Effector memory CD4-positive, alpha-beta T cell (primary cell): ENCODE measurements around the gene CEP250.

Experiments used
- DNase-seq, 3 donors: peaks; one replicate each; pipeline ENCODE4 v3.0.0-alpha.2; 2020
- H3K27ac ChIP-seq: 2 replicates; pipeline ENCODE4 v1.7.0; 2013; ENCODE audit warnings: mild to moderate bottlenecking, low read length, moderate library complexity; ENCODE audit not compliant: insufficient read depth, poor library complexity, severe bottlenecking
- H3K27me3 ChIP-seq: replicated peaks from 2 replicates; pipeline ENCODE4 v1.7.0; 2013; ENCODE audit warnings: mild to moderate bottlenecking, low read length; ENCODE audit not compliant: insufficient read depth, control insufficient read depth, poor library complexity, severe bottlenecking
- H3K36me3 ChIP-seq: 2 replicates; pipeline ENCODE4 v1.7.0; 2013; ENCODE audit warnings: mild to moderate bottlenecking, low read length, moderate library complexity; ENCODE audit not compliant: control insufficient read depth, insufficient read depth
- H3K4me1 ChIP-seq: 2 replicates; pipeline ENCODE4 v1.7.0; 2013; ENCODE audit warnings: low read length, mild to moderate bottlenecking; ENCODE audit not compliant: control insufficient read depth, insufficient read depth, poor library complexity, severe bottlenecking
- H3K4me3 ChIP-seq: 2 replicates; pipeline ENCODE4 v1.7.0; 2013; ENCODE audit warnings: low read length, low read depth, mild to moderate bottlenecking; ENCODE audit not compliant: insufficient read depth, poor library complexity, severe bottlenecking
- H3K9me3 ChIP-seq: 2 replicates; pipeline ENCODE4 v1.7.0; 2013; ENCODE audit warnings: mild to moderate bottlenecking, low read length, moderate library complexity; ENCODE audit not compliant: control insufficient read depth

The CEP250 gene

DNA sequence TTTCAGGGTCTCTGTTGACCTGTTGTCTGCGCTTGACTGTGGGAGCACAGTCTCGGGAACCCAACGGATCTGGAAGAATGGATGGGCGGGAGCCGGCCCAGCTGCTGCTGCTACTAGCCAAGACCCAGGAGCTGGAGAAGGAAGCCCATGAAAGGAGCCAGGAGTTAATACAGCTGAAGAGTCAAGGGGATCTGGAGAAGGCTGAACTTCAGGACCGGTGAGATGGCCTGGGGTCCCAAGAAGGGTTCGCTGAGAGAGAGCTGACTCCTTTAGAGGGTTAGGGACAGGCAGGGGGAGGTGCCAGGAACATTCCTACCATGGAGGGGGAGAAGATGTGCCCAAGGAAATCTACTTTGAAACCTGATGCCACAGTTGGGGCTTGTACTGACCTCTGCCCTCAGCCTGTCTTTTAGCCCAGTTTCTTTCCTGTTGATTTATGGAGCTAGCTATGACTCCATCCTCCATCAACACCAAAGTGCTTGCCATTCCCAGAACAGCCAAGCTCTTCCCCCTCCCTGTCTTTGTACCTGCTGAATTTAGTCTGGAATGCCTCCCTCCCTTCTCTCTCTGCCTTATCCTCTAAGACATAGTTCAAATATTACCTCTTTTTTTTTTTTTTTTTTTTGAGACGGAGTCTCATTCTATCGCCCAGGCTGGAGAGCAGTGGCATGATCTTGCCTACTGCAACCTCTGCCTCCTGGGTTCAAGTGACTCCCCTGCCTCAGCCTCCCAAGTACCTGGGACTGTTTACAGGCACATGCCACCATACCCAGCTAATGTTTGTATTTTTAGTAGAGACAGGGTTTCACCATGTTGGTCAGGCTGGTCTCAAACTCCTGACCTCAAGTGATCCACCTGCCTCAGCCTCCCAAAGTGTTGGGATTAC is 12.2 kb downstream of the CEP250 start:
- DNase-seq = no peak
- Histone ChIP-seq H3K4me1 (no peaks in the 10 kb centered on the region), H3K9me3 (no peaks in the 10 kb centered on the region), H3K4me3 (no peak overlapping the region), H3K27me3 (no peaks in the 10 kb centered on the region), H3K36me3 (peaks cover 9% of the 10 kb centered on the region), H3K27ac (no peak overlapping the region)

DNA sequence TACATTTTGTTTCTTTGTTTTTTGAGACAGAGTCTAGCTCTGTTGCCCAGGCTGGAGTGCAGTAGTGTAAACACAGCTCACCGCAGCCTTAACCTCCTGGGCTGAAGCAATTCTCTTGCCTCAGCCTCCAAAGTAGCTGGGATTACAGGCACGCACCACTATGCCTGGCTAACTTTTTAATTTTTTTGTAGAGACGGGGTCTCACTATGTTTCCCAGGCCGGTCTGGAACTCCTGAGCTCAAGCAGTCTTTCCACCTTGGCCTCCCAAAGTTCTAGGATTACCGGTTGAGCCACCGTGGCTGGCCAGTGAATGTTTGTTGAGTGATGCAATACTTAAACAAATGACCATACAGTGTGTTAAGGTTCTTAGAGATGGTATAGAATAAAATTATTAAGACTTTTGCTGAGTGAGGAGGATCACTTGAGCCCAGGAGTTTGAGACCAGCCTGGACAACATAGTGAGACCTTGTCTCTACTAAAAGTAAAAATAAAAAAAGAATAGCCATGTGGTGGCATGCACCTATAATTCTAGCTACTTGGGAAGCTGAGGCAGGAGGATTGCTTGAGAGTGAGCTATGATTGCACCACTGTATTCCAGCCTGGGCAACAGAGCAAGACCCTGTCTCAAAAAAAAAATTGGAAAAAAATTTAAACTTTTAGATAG is 13.4 kb downstream of the CEP250 start:
- no peak overlapping the region for H3K4me3 ChIP-seq
- no peaks in the 10 kb centered on the region for H3K9me3 ChIP-seq
- H3K27me3 ChIP-seq = no peaks in the 10 kb centered on the region
- peaks cover 9% of the 10 kb centered on the region for H3K36me3 ChIP-seq
- DNase-seq = no peak
- no peak overlapping the region for H3K27ac ChIP-seq
- no peaks in the 10 kb centered on the region for H3K4me1 ChIP-seq

DNA sequence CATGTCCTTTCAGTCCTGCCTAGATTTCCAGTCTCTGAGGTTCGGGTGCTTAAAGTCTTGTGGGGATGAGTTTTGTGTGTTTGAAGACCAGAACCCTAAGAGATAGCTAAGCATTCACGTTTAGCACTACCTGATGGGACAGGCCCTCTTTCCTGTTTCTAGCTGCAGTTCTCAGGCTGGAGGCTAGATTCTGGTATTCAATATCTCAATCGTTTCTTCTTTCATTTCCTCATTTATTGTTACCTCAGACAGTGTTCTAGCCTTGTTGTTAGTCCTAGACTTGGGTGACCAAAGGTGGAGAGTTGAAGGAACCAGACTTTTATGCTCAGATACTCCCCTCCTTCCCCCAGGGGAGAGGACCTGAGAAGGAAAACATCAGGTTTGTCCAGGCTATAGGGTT is 16.8 kb downstream of the CEP250 start:
- DNase-seq = no peak
- no peak overlapping the region for H3K4me3 ChIP-seq
- H3K9me3 ChIP-seq = no peaks in the 10 kb centered on the region
- no peaks in the 10 kb centered on the region for H3K4me1 ChIP-seq
- H3K27ac ChIP-seq = no peak overlapping the region
- no peaks in the 10 kb centered on the region for H3K27me3 ChIP-seq
- H3K36me3 ChIP-seq = peaks cover 28% of the 10 kb centered on the region

DNA sequence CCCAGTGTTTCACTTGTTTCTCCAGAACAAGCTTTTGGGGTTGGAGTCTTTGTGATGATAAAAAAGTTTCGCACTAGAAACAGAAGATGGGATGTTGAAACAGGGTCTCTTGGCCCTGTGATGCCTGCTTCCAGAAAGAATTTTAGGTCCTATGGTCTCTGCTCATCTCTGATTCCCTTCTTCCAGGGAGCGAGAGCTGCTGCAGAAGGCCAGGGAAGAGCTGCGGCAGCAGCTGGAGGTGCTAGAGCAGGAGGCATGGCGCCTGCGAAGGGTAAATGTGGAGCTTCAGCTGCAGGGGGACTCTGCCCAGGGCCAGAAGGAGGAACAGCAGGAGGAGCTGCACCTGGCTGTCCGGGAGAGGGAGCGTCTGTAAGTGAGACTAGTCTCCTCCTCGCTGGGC is 18.3 kb downstream of the CEP250 start:
- peaks cover 34% of the 10 kb centered on the region for H3K36me3 ChIP-seq
- H3K9me3 ChIP-seq = no peaks in the 10 kb centered on the region
- H3K27ac ChIP-seq = no peak overlapping the region
- no peak overlapping the region for H3K4me3 ChIP-seq
- no peaks in the 10 kb centered on the region for H3K4me1 ChIP-seq
- no peak for DNase-seq
- H3K27me3 ChIP-seq = no peaks in the 10 kb centered on the region

DNA sequence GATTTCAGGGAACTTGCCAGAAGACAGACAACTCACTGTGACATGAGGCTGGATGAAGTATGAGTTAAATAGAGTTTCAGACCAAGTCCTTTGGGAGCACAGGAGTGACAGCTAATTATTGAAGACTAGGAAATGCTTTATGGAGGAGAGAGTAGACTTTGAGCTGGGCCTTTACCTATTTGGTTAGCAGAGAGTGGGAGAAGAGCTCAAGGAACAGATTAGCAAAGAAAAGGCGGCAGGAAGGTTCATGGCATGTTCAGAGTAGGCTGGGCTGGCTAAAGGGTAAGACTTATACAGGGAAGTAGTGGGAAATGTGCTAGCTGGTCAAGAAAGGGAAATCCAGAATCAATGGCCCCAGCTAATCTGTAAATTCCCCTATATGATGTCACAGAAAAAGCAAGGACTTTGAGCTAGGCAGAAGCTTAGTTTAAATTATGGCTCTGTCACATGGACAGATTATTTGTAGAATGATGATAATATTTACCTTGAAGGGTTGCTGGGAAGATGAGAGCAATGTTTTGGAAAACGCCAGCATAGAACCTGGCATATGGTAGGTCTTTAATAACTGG is 19.0 kb downstream of the CEP250 start:
- no peaks in the 10 kb centered on the region for H3K4me1 ChIP-seq
- no peak overlapping the region for H3K27ac ChIP-seq
- H3K9me3 ChIP-seq = no peaks in the 10 kb centered on the region
- H3K36me3 ChIP-seq = peaks cover 34% of the 10 kb centered on the region
- no peak overlapping the region for H3K4me3 ChIP-seq
- no peaks in the 10 kb centered on the region for H3K27me3 ChIP-seq
- no peak for DNase-seq

DNA sequence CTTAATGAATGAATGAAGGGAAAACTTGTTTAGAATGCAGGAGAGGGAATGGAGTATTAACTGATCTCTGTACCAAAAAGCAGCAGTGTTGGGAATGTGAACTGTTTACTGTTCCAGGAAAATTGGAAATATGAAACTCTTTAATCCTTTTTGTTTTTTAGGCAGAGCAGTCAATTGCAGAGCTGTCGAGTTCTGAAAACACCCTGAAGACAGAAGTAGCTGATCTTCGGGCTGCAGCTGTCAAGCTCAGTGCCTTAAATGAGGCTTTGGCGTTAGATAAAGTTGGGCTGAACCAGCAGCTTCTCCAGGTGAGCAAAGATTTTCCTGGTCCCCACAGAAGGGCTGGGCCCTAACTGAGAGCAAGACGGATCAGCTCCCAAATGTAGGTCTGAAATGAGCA is 20.9 kb downstream of the CEP250 start:
- H3K27me3 ChIP-seq = no peaks in the 10 kb centered on the region
- no peak overlapping the region for H3K4me3 ChIP-seq
- no peak for DNase-seq
- H3K36me3 ChIP-seq = peaks cover 36% of the 10 kb centered on the region
- no peak overlapping the region for H3K27ac ChIP-seq
- H3K4me1 ChIP-seq = no peaks in the 10 kb centered on the region
- no peaks in the 10 kb centered on the region for H3K9me3 ChIP-seq

DNA sequence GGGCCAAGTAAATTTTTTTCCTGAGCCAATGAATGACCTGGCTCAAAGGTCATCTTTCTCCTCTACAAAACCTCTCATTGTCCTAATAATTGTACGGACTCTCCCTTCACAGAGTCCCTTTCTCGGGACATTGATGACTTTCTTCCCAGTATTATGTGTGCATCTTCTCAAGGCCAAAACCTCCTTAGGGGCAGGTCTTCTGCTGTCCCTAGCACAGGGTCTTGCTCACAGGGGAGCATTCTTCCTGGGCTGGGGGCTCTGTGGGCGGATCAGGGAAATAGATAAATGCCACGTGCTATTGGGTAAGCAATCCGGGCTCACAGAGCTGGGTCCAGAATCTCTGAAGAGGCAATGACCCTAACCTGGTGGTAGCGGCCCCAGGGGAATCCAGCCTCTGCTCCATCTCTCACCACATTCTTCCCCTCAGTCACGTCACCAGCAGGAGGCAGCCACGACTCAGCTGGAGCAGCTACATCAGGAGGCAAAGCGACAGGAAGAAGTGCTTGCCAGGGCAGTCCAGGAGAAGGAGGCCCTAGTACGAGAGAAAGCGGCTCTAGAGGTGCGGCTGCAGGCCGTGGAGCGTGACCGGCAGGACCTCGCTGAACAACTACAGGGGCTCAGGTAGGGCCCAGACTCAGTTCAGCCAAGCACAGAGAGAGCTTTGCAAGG is 23.5 kb downstream of the CEP250 start:
- Histone ChIP-seq H3K36me3 (peaks cover 36% of the 10 kb centered on the region), H3K4me3 (no peak overlapping the region), H3K4me1 (no peaks in the 10 kb centered on the region), H3K27me3 (no peaks in the 10 kb centered on the region), H3K9me3 (no peaks in the 10 kb centered on the region), H3K27ac (no peak overlapping the region)
- DNase-seq = no peak

DNA sequence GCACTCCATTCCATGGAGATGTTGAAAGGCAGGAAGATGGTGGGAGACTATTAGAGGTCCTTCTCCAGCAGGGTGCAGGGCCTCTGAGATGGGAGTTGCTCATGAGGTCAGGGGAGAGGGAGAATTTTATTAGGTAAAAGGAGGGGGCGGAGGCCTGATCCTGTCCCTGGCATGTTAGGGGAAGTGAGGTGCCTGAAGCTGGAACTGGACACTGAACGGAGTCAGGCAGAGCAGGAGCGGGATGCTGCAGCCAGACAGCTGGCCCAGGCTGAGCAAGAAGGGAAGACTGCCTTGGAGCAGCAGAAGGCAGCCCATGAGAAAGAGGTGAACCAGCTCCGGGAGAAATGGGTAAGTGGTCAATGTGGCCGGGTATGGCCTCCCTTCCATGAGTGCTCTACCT is 24.4 kb downstream of the CEP250 start:
- peaks cover 30% of the 10 kb centered on the region for H3K36me3 ChIP-seq
- no peaks in the 10 kb centered on the region for H3K4me1 ChIP-seq
- no peak overlapping the region for H3K4me3 ChIP-seq
- DNase-seq = no peak
- no peak overlapping the region for H3K27ac ChIP-seq
- H3K27me3 ChIP-seq = no peaks in the 10 kb centered on the region
- H3K9me3 ChIP-seq = no peaks in the 10 kb centered on the region

DNA sequence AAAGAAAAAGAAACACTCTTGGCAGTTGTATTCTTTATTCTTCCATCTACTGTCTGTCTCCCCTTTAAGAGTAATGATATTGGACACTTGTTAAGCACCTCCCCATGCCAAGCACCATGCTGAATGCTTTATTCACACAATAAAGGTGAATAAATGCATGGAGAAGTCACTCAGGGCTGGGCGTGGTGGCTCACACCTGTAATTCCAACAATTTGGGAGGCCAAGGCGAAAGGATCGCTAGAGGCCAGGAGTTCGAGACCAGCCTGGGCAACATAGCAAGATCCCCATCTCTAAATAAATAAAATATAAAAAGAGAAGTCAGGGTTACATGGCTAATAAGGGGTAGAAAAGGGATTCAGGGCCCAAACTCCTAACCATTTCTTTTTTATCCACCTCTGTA is 32.1 kb downstream of the CEP250 start:
- no peaks in the 10 kb centered on the region for H3K27me3 ChIP-seq
- H3K27ac ChIP-seq = no peak overlapping the region
- H3K9me3 ChIP-seq = no peaks in the 10 kb centered on the region
- peaks cover 21% of the 10 kb centered on the region for H3K4me1 ChIP-seq
- DNase-seq = no peak
- no peak overlapping the region for H3K4me3 ChIP-seq
- H3K36me3 ChIP-seq = no peaks in the 10 kb centered on the region
